H1 (cell line): Measurements from ENCODE around the gene ZNF184. TPM values are rescaled to one million over a fixed set of nuclear protein-coding genes. Genes with fewer than 3 reads are reported as not detected.

Experiments
- CTCF ChIA-PET: fragments of 300-600 bp; sonication (Branson Sonifier 250); formaldehyde crosslinking; loops from one replicate; lab custom pipeline; 2021; ENCODE audit not compliant: partially characterized antibody; lab: Charles Lee
- POLR2A ChIA-PET: fragments of 300-600 bp; sonication (Branson Sonifier 250); formaldehyde crosslinking; loops from one replicate; lab custom pipeline; 2021; ENCODE audit warnings: inconsistent platforms; ENCODE audit not compliant: partially characterized antibody; lab: Charles Lee
- DNase-seq, 2 experiments: peaks; one replicate each; pipeline versions ENCODE4 v3.0.0 to v3.0.0-alpha.2; 2010 to 2022; ENCODE audit warnings: low spot score in 2 of 2, low read depth in 1 of 2, mixed read lengths in 1 of 2
- FAIRE-seq: peaks from 2 replicates; lab custom pipeline; 2011; peaks lifted over from hg19 to GRCh38; lab: Jason Lieb, UNC
- H2AFZ ChIP-seq: 2 replicates; pipeline ENCODE4 v1.8.1; 2012; ENCODE audit warnings: low read length, inconsistent platforms
- H2AK5ac ChIP-seq: 2 replicates; pipeline ENCODE4 v1.6.1; 2013; ENCODE audit warnings: low read depth, low read length
- H2BK120ac ChIP-seq: replicated peaks from 2 replicates; pipeline ENCODE3; 2013; ENCODE audit warnings: low read depth, low read length, inconsistent platforms
- H2BK12ac ChIP-seq: 2 replicates; pipeline ENCODE4 v1.6.1; 2013; ENCODE audit warnings: low read depth, low read length
- H2BK15ac ChIP-seq: 2 replicates; pipeline ENCODE4 v1.6.1; 2013; ENCODE audit warnings: low read length
- H2BK20ac ChIP-seq: 2 replicates; pipeline ENCODE4 v1.6.1; 2013; ENCODE audit warnings: low read length
- H2BK5ac ChIP-seq: 2 replicates; pipeline ENCODE4 v1.6.1; 2013; ENCODE audit warnings: low read depth, low read length
- H3K14ac ChIP-seq: 2 replicates; pipeline ENCODE4 v1.6.1; 2013; ENCODE audit warnings: inconsistent platforms; ENCODE audit not compliant: insufficient read length
- H3K18ac ChIP-seq: 2 replicates; pipeline ENCODE4 v1.6.1; 2013; ENCODE audit warnings: low read length; ENCODE audit errors: extremely low read depth
- H3K23ac ChIP-seq: 2 replicates; pipeline ENCODE4 v1.6.1; 2013; ENCODE audit warnings: inconsistent platforms; ENCODE audit not compliant: insufficient read length
- H3K23me2 ChIP-seq: 2 replicates; pipeline ENCODE4 v1.6.1; 2013; ENCODE audit warnings: low read depth, low read length
- H3K27ac ChIP-seq: 2 replicates; pipeline ENCODE4 v1.6.1; 2011; ENCODE audit warnings: low read depth, low read length, inconsistent platforms
- H3K27me3 ChIP-seq, 4 experiments: replicated peaks in 1 of 4; 1 replicate in 1 of 4; 2 replicates in 3 of 4; pipeline versions ENCODE4 v1.6.1 to v1.8.1; 2011 to 2013; ENCODE audit warnings: low read length in 3 of 4, mild to moderate bottlenecking in 3 of 4, inconsistent platforms in 2 of 4, mixed read lengths in 2 of 4, moderate library complexity in 1 of 4; ENCODE audit not compliant: control insufficient read depth in 3 of 4, insufficient read depth in 3 of 4; ENCODE audit errors: extremely low read depth in 1 of 4
- H3K36me3 ChIP-seq, 4 experiments: 2 replicates each; pipeline versions ENCODE4 v1.6.1 to v1.8.1; 2011 to 2013; ENCODE audit warnings: mild to moderate bottlenecking in 4 of 4, low read length in 3 of 4, moderate library complexity in 2 of 4, control low read depth in 1 of 4, inconsistent platforms in 1 of 4; ENCODE audit not compliant: insufficient read depth in 4 of 4, control insufficient read depth in 2 of 4
- H3K4ac ChIP-seq: replicated peaks from 2 replicates; pipeline ENCODE3; 2013; ENCODE audit warnings: low read length, low read depth, mixed read lengths, inconsistent platforms; ENCODE audit not compliant: insufficient read length
- H3K4me1 ChIP-seq, 4 experiments: replicated peaks in 1 of 4; 1 replicate in 1 of 4; 2 replicates in 3 of 4; pipeline versions ENCODE4 v1.6.1 to v1.8.1; 2011 to 2013; ENCODE audit warnings: low read length in 3 of 4, inconsistent platforms in 2 of 4, mixed read lengths in 1 of 4; ENCODE audit not compliant: insufficient read depth in 4 of 4, control insufficient read depth in 3 of 4
- H3K4me2 ChIP-seq, 2 experiments: 2 replicates each; pipeline versions ENCODE4 v1.6.1 to v1.8.1; 2011 to 2013; ENCODE audit warnings: low read depth in 2 of 2, low read length in 2 of 2, control low read depth in 1 of 2, inconsistent platforms in 1 of 2, mild to moderate bottlenecking in 1 of 2; ENCODE audit not compliant: insufficient read depth in 1 of 2
- H3K4me3 ChIP-seq, 4 experiments: fragments of 200-600, 300-600 bp in 1 of 4; sonication (generic), shearing (Covaris generic), sonication (Bioruptor Twin) in 1 of 4; 2 replicates each; pipeline versions ENCODE4 v1.5.1 to v1.8.1; 2011 to 2016; ENCODE audit warnings: low read length in 4 of 4, low read depth in 3 of 4, control low read depth in 2 of 4, inconsistent platforms in 2 of 4, mild to moderate bottlenecking in 2 of 4, mixed read lengths in 1 of 4, moderate library complexity in 1 of 4; ENCODE audit not compliant: insufficient read depth in 2 of 4; ENCODE audit errors: extremely low read depth in 1 of 4
- H3K56ac ChIP-seq: replicated peaks from 2 replicates; pipeline ENCODE3; 2013; ENCODE audit warnings: low read depth, mild to moderate bottlenecking, mixed read lengths, low read length, inconsistent platforms; ENCODE audit not compliant: insufficient read length
- H3K79me1 ChIP-seq: 2 replicates; pipeline ENCODE4 v1.6.1; 2013; ENCODE audit warnings: low read depth, low read length, control low read depth
- H3K79me2 ChIP-seq, 2 experiments: 2 replicates each; pipeline versions ENCODE4 v1.6.1 to v1.8.1; 2012 to 2013; ENCODE audit warnings: low read length in 2 of 2, mild to moderate bottlenecking in 2 of 2, inconsistent platforms in 1 of 2; ENCODE audit not compliant: insufficient read depth in 2 of 2, control insufficient read depth in 1 of 2
- H3K9ac ChIP-seq, 4 experiments: replicated peaks in 1 of 4; 1 replicate in 1 of 4; 2 replicates in 3 of 4; pipeline versions ENCODE4 v1.6.1 to v1.8.1; 2011 to 2013; ENCODE audit warnings: low read depth in 3 of 4, low read length in 3 of 4, control low read depth in 2 of 4, mild to moderate bottlenecking in 2 of 4, moderate library complexity in 2 of 4, inconsistent platforms in 1 of 4; ENCODE audit errors: extremely low read depth in 1 of 4
- H3K9me3 ChIP-seq, 2 experiments: 2 replicates each; pipeline versions ENCODE4 v1.6.1 to v1.8.1; 2012 to 2013; ENCODE audit warnings: mild to moderate bottlenecking in 2 of 2, moderate library complexity in 2 of 2, control low read depth in 1 of 2, inconsistent platforms in 1 of 2, low read depth in 1 of 2, low read length in 1 of 2, mixed read lengths in 1 of 2; ENCODE audit not compliant: insufficient read depth in 2 of 2
- H4K20me1 ChIP-seq, 2 experiments: replicated peaks in 1 of 2; 2 replicates each; pipeline versions ENCODE3 to v1.8.1; 2011 to 2013; ENCODE audit warnings: inconsistent platforms in 2 of 2, low read length in 2 of 2, mild to moderate bottlenecking in 1 of 2; ENCODE audit not compliant: insufficient read depth in 2 of 2, control insufficient read depth in 1 of 2
- H4K5ac ChIP-seq: 2 replicates; pipeline ENCODE4 v1.6.1; 2013; ENCODE audit warnings: low read length, low read depth, mixed read lengths, inconsistent platforms; ENCODE audit not compliant: insufficient read length
- H4K8ac ChIP-seq: 2 replicates; pipeline ENCODE4 v1.8.0; 2013; ENCODE audit warnings: mild to moderate bottlenecking, moderate library complexity, low read length, inconsistent platforms; ENCODE audit not compliant: insufficient read depth; ENCODE audit errors: extremely low read depth
- H4K91ac ChIP-seq: replicated peaks from 2 replicates; pipeline ENCODE3; 2013; ENCODE audit warnings: low read length, mixed read lengths, inconsistent platforms; ENCODE audit not compliant: insufficient read length
- POLR2A ChIP-seq, 2 experiments: IDR thresholded peaks; 1 replicate in 1 of 2; 2 replicates in 1 of 2; pipeline ENCODE4 v1.6.1; 2011; ENCODE audit warnings: low read depth in 2 of 2, low read length in 2 of 2, mild to moderate bottlenecking in 2 of 2; ENCODE audit errors: control extremely low read depth in 1 of 2
- SP4 ChIP-seq: IDR thresholded peaks from 2 replicates; pipeline ENCODE4 v1.6.1; 2012; ENCODE audit warnings: low read length, inconsistent platforms
- TAF7 ChIP-seq: optimal IDR thresholded peaks from 2 replicates; pipeline ENCODE3; 2011; ENCODE audit warnings: low read depth, mild to moderate bottlenecking, inconsistent platforms, low read length, moderate library complexity, borderline replicate concordance
- TBP ChIP-seq: IDR thresholded peaks from 2 replicates; pipeline ENCODE4 v1.6.1; 2011; ENCODE audit warnings: low read depth, low read length, improper control_type of control experiment
- USF2 ChIP-seq: IDR thresholded peaks from 2 replicates; pipeline ENCODE4 v1.6.1; 2011; ENCODE audit warnings: low read length, improper control_type of control experiment
- WGBS, 2 experiments: shearing (Covaris generic) in 1 of 2; methylation state at CpG; one replicate each; pipeline versions ENCODE4 v1.1.6 to v1.1.7; 2013 to 2015; ENCODE audit warnings: low lambda C conversion rate in 2 of 2, mixed read lengths in 2 of 2, inconsistent platforms in 1 of 2, low coverage in 1 of 2, missing lambda C conversion rate in 1 of 2; ENCODE audit not compliant: insufficient replicate concordance in 2 of 2, insufficient coverage in 1 of 2, insufficient read length in 1 of 2; ENCODE audit errors: extremely low coverage in 1 of 2, missing lambda C conversion rate in 1 of 2; 5-methylcytosine and 5-hydroxymethylcytosine counted together
- polyA plus RNA-seq, 7 experiments: library from polyadenylated mRNA; depleted of rRNA in 3 of 7; stranded (reverse) in 5 of 7; unstranded in 2 of 7; fragments of >200 nt in 5 of 7; fragments of 200-250 nt in 2 of 7; gene quantifications; 1 replicate in 5 of 7; 2 replicates in 1 of 7; 4 replicates in 1 of 7; pipeline versions ENCODE4 v1.2.1 to v1.2.3, GENCODE V29; 2011 to 2013; ENCODE audit warnings: missing spikeins in 2 of 7, mixed read lengths in 2 of 7
- total RNA-seq: library from RNA; stranded (reverse); fragmentation: NEBNext Ultra II Directional; extraction: Animal tissue kit (Norgen Biotek cat#: 25700); gene quantifications from 2 replicates; pipeline ENCODE4 v1.2.1, GENCODE V29; 2021

Gene ZNF184
- total and polyA plus RNA-seq, 2 of the 8 experiments (the other 6 are each of a cell fraction or from before 2014, with no cell fraction given), result 1.9 to 12.3 TPM

GRCh38 chr6:27507041-27507956 is 34.4 kb upstream of the ZNF184 start:
- no peak overlapping the region for H3K56ac ChIP-seq
- H3K9ac ChIP-seq, result no peak overlapping the region
- H3K18ac ChIP-seq, result no peak overlapping the region
- no peak overlapping the region for H3K23ac ChIP-seq
- no peaks in the 10 kb centered on the region for H3K23me2 ChIP-seq
- no peak overlapping the region for H4K8ac ChIP-seq
- no peak overlapping the region for H2BK12ac ChIP-seq
- FAIRE-seq, result no peak
- no peaks in the 10 kb centered on the region; a peak in 1 of 8 replicates for H3K36me3 ChIP-seq
- H3K9me3 ChIP-seq, result no peaks in the 10 kb centered on the region
- no peaks in the 10 kb centered on the region for H3K79me2 ChIP-seq
- no peak overlapping the region for H4K5ac ChIP-seq
- H2AFZ ChIP-seq, result peak overlapping the region; percentile 72; the same call in 1 of the 2 replicates
- no peak overlapping the region for H2BK20ac ChIP-seq
- POLR2A ChIA-PET, result interaction anchor here (0.6 to 1.8 kb wide), 4 partner anchors 11 to 421 kb away, joined by 3 to 8 read pairs (median 4); a partner anchor contains a TSS
- no peak overlapping the region for H3K4me3 ChIP-seq
- H3K4ac ChIP-seq, result no peak overlapping the region
- CTCF ChIA-PET, result interaction anchor here (0.6 to 7.2 kb wide), 4 partner anchors 10 to 157 kb away, joined by 3 to 45 read pairs (median 4); no protein-coding TSS in a partner anchor
- H3K4me2 ChIP-seq, result no peak overlapping the region; a peak in 1 of 4 replicates
- H4K20me1 ChIP-seq, result no peaks in the 10 kb centered on the region
- H3K79me1 ChIP-seq, result no peaks in the 10 kb centered on the region
- no peak overlapping the region for H3K14ac ChIP-seq
- no peak overlapping the region for H3K27ac ChIP-seq
- DNase-seq, result no peak
- H2AK5ac ChIP-seq, result no peak overlapping the region
- H2BK15ac ChIP-seq, result no peak overlapping the region
- H3K27me3 ChIP-seq, result no peaks in the 10 kb centered on the region
- no peak overlapping the region for H2BK5ac ChIP-seq
- no peak for TF ChIP-seq USF2
- no peak for TF ChIP-seq TAF7
- TF ChIP-seq POLR2A (IDR thresholded peaks at IDR 0.05; ENCODE audit: control extremely low read depth in 1 of 2, low read depth in 2 of 2, low read length in 2 of 2), result no peak
- TF ChIP-seq SP4, result no peak
- no peak for TF ChIP-seq TBP
- no peak overlapping the region for H2BK120ac ChIP-seq
- 87% methylated on average over 9 of the region's 9 CpGs; no CpG with 5 or more reads in 1 of the 2 experiments for WGBS, 2 experiments
- peaks cover 0 to 11% (median 0%) of the 10 kb centered on the region in 4 experiments; a peak in 2 of 7 replicates for H3K4me1 ChIP-seq
- H4K91ac ChIP-seq, result no peak overlapping the region
